Gastroesophageal sphincter (tissue), 3 donors: Measurements from ENCODE around the gene FBXW8.

ENCODE experiments used
- CTCF ChIP-seq, 4 experiments: fragments of 200-600 bp in 2 of 4; fragments of 450-650 bp in 2 of 4; sonication (generic) in 1 of 4; IDR thresholded peaks; one replicate each; pipeline ENCODE4 v1.5.1; 2017 to 2019; ENCODE audit warnings: antibody characterized with exemption in 4 of 4, mild to moderate bottlenecking in 2 of 4, moderate library complexity in 2 of 4
- EP300 ChIP-seq: sonication (generic); formaldehyde crosslinking; IDR thresholded peaks from one replicate; pipeline ENCODE4 v1.6.1; 2017; ENCODE audit warnings: antibody characterized with exemption, mild to moderate bottlenecking

GRCh38 chr12:116927244-116927940 lies 16.6 kb downstream of the FBXW8 start:
- TF ChIP-seq CTCF (IDR thresholded peaks at IDR 0.05) (no peak), EP300 (no peak)
